Measurements from ENCODE around the gene BBS5.
"Not testable (repeated sequence)": the region's sequence is repeated elsewhere in the genome, so short reads cannot be mapped to it uniquely, and the experiment has no call there.

The BBS5 gene

GRCh38 chr2:169528271-169528701 lies 49.0 kb downstream of the BBS5 start:
- peak; percentile 69 to 78 (median 77) for DNase-seq
- no peaks in the 10 kb centered on the region for H3K9me3 Mint-ChIP-seq
- peaks cover 13% of the 10 kb centered on the region for H3K36me3 Mint-ChIP-seq (ENCODE audit: insufficient read depth)
- H3K27ac Mint-ChIP-seq = no peak overlapping the region
- no peaks in the 10 kb centered on the region for H3K4me1 Mint-ChIP-seq (ENCODE audit: low read depth in 2 of 2)
- H3K27me3 Mint-ChIP-seq = no peaks in the 10 kb centered on the region
- no peak overlapping the region for H3K4me3 Mint-ChIP-seq
- ATAC-seq (replicated peaks) = peak; percentile 82

GRCh38 chr2:169539460-169539859 lies 60.2 kb downstream of the BBS5 start:
- ATAC-seq (replicated peaks); H3K9me3 Mint-ChIP-seq; H3K27ac Mint-ChIP-seq; H3K4me3 Mint-ChIP-seq; DNase-seq; H3K4me1 Mint-ChIP-seq (ENCODE audit: low read depth in 2 of 2); H3K27me3 Mint-ChIP-seq: not testable (repeated sequence)
- H3K36me3 Mint-ChIP-seq (ENCODE audit: insufficient read depth) = peaks cover 43% of the 10 kb centered on the region

GRCh38 chr2:169540146-169540545 lies 60.9 kb downstream of the BBS5 start:
- no peak overlapping the region for H3K4me3 Mint-ChIP-seq
- DNase-seq = no peak
- H3K36me3 Mint-ChIP-seq (ENCODE audit: insufficient read depth) = peaks cover 36% of the 10 kb centered on the region

GRCh38 chr2:169542433-169542832 lies 63.1 kb downstream of the BBS5 start:
- H3K9me3 Mint-ChIP-seq = no peaks in the 10 kb centered on the region
- H3K27ac Mint-ChIP-seq = no peak overlapping the region
- no peaks in the 10 kb centered on the region for H3K27me3 Mint-ChIP-seq
- DNase-seq (no peak), ATAC-seq (replicated peaks) (no peak)
- no peak overlapping the region for H3K4me3 Mint-ChIP-seq
- peaks cover 36% of the 10 kb centered on the region for H3K36me3 Mint-ChIP-seq (ENCODE audit: insufficient read depth)
- H3K4me1 Mint-ChIP-seq (ENCODE audit: low read depth in 2 of 2) = no peaks in the 10 kb centered on the region

More at GRCh38 chr2:169540146-169540545, 60.9 kb downstream of the BBS5 start:
- Mint-ChIP-seq H3K27me3 (no peaks in the 10 kb centered on the region), H3K9me3 (no peaks in the 10 kb centered on the region), H3K27ac (no peak overlapping the region), H3K4me1 (ENCODE audit: low read depth in 2 of 2) (no peaks in the 10 kb centered on the region)
- no peak for ATAC-seq (replicated peaks)

GRCh38 chr2:169546756-169547155 lies 67.5 kb downstream of the BBS5 start:
- no peak for ATAC-seq (replicated peaks)
- Mint-ChIP-seq H3K27me3 (no peaks in the 10 kb centered on the region), H3K4me1 (ENCODE audit: low read depth in 2 of 2) (no peaks in the 10 kb centered on the region), H3K9me3 (no peaks in the 10 kb centered on the region), H3K4me3 (no peak overlapping the region), H3K27ac (no peak overlapping the region), H3K36me3 (ENCODE audit: insufficient read depth) (peaks cover 19% of the 10 kb centered on the region)
- no peak for DNase-seq

Data from effector memory CD8-positive, alpha-beta T cell (primary cell).